OCI-LY1 (cell line): ENCODE data around the gene CALCOCO1.

Source experiments
- H2AFZ ChIP-seq: fragments of 200-600 bp; sonication (generic), shearing (Covaris generic); 2 replicates; pipeline ENCODE4 v1.6.0; 2014; ENCODE audit warnings: antibody characterized with exemption, mild to moderate bottlenecking, low read length
- H3F3A ChIP-seq: fragments of 200-600 bp; sonication (generic), shearing (Covaris generic); 2 replicates; pipeline ENCODE4 v1.6.0; 2014; ENCODE audit warnings: mild to moderate bottlenecking, antibody characterized with exemption, low read length, moderate library complexity; ENCODE audit not compliant: insufficient read depth
- H3K27ac ChIP-seq: fragments of 200-600 bp; sonication (generic); 2 replicates; pipeline ENCODE4 v1.5.1; 2014; ENCODE audit warnings: low read length, mixed run types, mild to moderate bottlenecking, low read depth; ENCODE audit not compliant: poor library complexity, severe bottlenecking
- H3K27me3 ChIP-seq: fragments of 200-600 bp; sonication (generic); 2 replicates; pipeline ENCODE4 v1.6.0; 2014; ENCODE audit warnings: antibody characterized with exemption, mild to moderate bottlenecking, low read length, moderate library complexity; ENCODE audit not compliant: insufficient read depth
- H3K36me3 ChIP-seq: fragments of 200-600 bp; sonication (generic); 2 replicates; pipeline ENCODE4 v1.6.1; 2014; ENCODE audit warnings: mild to moderate bottlenecking, antibody characterized with exemption, low read length, moderate library complexity, mixed read lengths; ENCODE audit not compliant: insufficient read depth
- H3K4me1 ChIP-seq: fragments of 200-600 bp; sonication (generic); 2 replicates; pipeline ENCODE4 v1.5.1; 2014; ENCODE audit warnings: mild to moderate bottlenecking, low read length, moderate library complexity; ENCODE audit not compliant: insufficient read depth, severe bottlenecking
- H3K4me2 ChIP-seq: fragments of 200-600 bp; sonication (generic), shearing (Covaris generic); 2 replicates; pipeline ENCODE4 v1.6.1; 2014; ENCODE audit warnings: low read length
- H3K4me3 ChIP-seq: fragments of 200-600 bp; sonication (generic); 2 replicates; pipeline ENCODE4 v1.5.1; 2014; ENCODE audit warnings: low read length, low read depth, mild to moderate bottlenecking, mixed read lengths; ENCODE audit not compliant: poor library complexity, severe bottlenecking
- H3K79me2 ChIP-seq: fragments of 200-600 bp; shearing (Covaris generic); 2 replicates; pipeline ENCODE4 v1.6.1; 2016; ENCODE audit warnings: mixed run types, low read length, mixed read lengths; ENCODE audit not compliant: insufficient read depth
- H3K9ac ChIP-seq: fragments of 200-600 bp; sonication (generic), shearing (Covaris generic); 2 replicates; pipeline ENCODE4 v1.6.1; 2014; ENCODE audit warnings: mild to moderate bottlenecking, low read length, mixed read lengths
- H3K9me2 ChIP-seq: fragments of 200-600 bp; sonication (generic), shearing (Covaris generic); 2 replicates; pipeline ENCODE4 v1.6.1; 2014; ENCODE audit warnings: low read depth, mild to moderate bottlenecking, low read length, mixed read lengths
- H3K9me3 ChIP-seq: fragments of 200-600 bp; shearing (Covaris generic); 2 replicates; pipeline ENCODE4 v1.6.1; 2014; ENCODE audit warnings: low read length, mixed read lengths
- H4K20me1 ChIP-seq: fragments of 200-600 bp; sonication (generic), shearing (Covaris generic); 2 replicates; pipeline ENCODE4 v1.6.0; 2016; ENCODE audit warnings: mild to moderate bottlenecking, low read length; ENCODE audit not compliant: insufficient read depth
- EZH2 ChIP-seq: fragments of 200-600 bp; sonication (generic), shearing (Covaris generic); IDR thresholded peaks from 2 replicates; pipeline ENCODE4 v1.8.0; 2017; ENCODE audit warnings: borderline replicate concordance, mixed run types, mild to moderate bottlenecking, antibody characterized with exemption, low read length, moderate library complexity, mixed read lengths
- TF ChIP-seq, protein P1 (sequence below): fragments of 200-600 bp; sonication (generic), shearing (Covaris generic); IDR thresholded peaks from 2 replicates; pipeline ENCODE4 v1.5.1; 2017; ENCODE audit warnings: mild to moderate bottlenecking, antibody characterized with exemption, low read length, moderate library complexity, mixed read lengths

CALCOCO1 gene

DNA sequence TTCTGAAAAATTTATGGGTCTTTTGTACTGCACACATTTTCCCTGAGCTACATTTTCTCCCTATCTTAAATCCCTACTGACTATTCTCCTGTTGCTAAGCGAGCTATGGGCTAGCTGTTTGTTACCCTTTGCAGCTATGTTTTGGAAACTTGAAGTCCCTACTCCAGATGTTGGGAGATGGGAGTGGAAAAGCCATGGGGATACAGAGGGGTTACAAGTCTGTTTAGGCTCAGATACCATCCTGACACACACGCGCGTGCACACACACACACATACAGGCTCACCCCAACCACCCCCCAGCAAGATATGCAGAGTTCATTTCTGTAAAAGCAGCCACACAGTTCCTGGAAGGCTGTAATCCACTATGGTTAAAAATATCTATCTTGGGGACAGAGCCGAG, 67.2 kb downstream of the CALCOCO1 start:
- Histone ChIP-seq H3K27me3 (no peaks in the 10 kb centered on the region), H3K4me1 (no peaks in the 10 kb centered on the region), H3K4me2 (no peak overlapping the region), H3K9ac (no peak overlapping the region), H3K36me3 (peaks cover 26% of the 10 kb centered on the region), H3K79me2 (no peaks in the 10 kb centered on the region), H3K9me3 (no peaks in the 10 kb centered on the region), H3K27ac (no peak overlapping the region), H3K9me2 (no peaks in the 10 kb centered on the region), H2AFZ (no peak overlapping the region), H3K4me3 (no peak overlapping the region), H4K20me1 (no peaks in the 10 kb centered on the region), H3F3A (no peaks in the 10 kb centered on the region)
- TF ChIP-seq, protein P1, sequence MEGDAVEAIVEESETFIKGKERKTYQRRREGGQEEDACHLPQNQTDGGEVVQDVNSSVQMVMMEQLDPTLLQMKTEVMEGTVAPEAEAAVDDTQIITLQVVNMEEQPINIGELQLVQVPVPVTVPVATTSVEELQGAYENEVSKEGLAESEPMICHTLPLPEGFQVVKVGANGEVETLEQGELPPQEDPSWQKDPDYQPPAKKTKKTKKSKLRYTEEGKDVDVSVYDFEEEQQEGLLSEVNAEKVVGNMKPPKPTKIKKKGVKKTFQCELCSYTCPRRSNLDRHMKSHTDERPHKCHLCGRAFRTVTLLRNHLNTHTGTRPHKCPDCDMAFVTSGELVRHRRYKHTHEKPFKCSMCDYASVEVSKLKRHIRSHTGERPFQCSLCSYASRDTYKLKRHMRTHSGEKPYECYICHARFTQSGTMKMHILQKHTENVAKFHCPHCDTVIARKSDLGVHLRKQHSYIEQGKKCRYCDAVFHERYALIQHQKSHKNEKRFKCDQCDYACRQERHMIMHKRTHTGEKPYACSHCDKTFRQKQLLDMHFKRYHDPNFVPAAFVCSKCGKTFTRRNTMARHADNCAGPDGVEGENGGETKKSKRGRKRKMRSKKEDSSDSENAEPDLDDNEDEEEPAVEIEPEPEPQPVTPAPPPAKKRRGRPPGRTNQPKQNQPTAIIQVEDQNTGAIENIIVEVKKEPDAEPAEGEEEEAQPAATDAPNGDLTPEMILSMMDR = no peak
- no peak for TF ChIP-seq EZH2

DNA sequence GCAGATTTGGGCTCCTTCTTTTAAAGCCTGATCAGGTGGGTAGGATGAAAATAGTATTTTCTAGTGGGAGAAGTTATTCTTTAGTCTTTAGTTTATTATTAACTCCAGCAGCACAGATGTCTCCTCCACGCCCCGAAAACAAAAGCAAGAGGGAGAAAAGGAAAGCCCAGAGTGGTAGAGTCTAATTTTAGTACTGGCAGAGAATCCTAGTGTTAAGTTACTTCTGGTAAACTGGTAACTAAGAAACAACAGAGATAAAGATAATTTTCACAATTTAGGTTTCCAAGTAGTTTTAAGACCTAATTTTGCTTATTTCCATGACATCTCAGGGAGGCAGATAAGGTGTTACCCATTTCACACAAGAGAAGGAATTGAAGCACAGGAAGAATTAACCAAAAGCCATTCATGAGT, 67.7 kb downstream of the CALCOCO1 start:
- Histone ChIP-seq H3K36me3 (peaks cover 22% of the 10 kb centered on the region), H3K4me1 (no peaks in the 10 kb centered on the region), H3K4me2 (no peak overlapping the region), H3K79me2 (no peaks in the 10 kb centered on the region), H3K9me2 (no peaks in the 10 kb centered on the region), H3K27me3 (no peaks in the 10 kb centered on the region), H3K9me3 (no peaks in the 10 kb centered on the region), H4K20me1 (no peaks in the 10 kb centered on the region), H2AFZ (no peak overlapping the region), H3K9ac (no peak overlapping the region), H3F3A (no peaks in the 10 kb centered on the region), H3K4me3 (no peak overlapping the region), H3K27ac (no peak overlapping the region)
- TF ChIP-seq, protein P1 = no peak
- TF ChIP-seq EZH2 = no peak

GRCh38 chr12:53659011-53659551, 68.2 kb downstream of the CALCOCO1 start:
- H3K4me1 ChIP-seq = no peaks in the 10 kb centered on the region
- H3K4me2 ChIP-seq = no peak overlapping the region
- H3K27me3 ChIP-seq = no peaks in the 10 kb centered on the region
- TF ChIP-seq EZH2 = no peak
- TF ChIP-seq, protein P1 = no peak
- no peak overlapping the region for H3K4me3 ChIP-seq
- no peak overlapping the region for H3K27ac ChIP-seq
- H4K20me1 ChIP-seq = no peaks in the 10 kb centered on the region
- no peaks in the 10 kb centered on the region for H3K79me2 ChIP-seq
- H3K9ac ChIP-seq = no peak overlapping the region
- no peak overlapping the region for H2AFZ ChIP-seq
- no peaks in the 10 kb centered on the region for H3F3A ChIP-seq
- no peaks in the 10 kb centered on the region for H3K9me2 ChIP-seq
- H3K36me3 ChIP-seq = peaks cover 18% of the 10 kb centered on the region
- no peaks in the 10 kb centered on the region for H3K9me3 ChIP-seq
